ENCODE results near the gene USE1.

- TF ChIP-seq CTCF (IDR thresholded peaks at IDR 0.05; ENCODE audit: insufficient read depth, low read length) (no peak), POLR2AphosphoS5 (IDR thresholded peaks at IDR 0.05; ENCODE audit: low read depth) (no peak), SPI1 (IDR thresholded peaks at IDR 0.05; ENCODE audit: borderline replicate concordance, low read depth) (no peak)
- TF ChIP-seq, protein P1, sequence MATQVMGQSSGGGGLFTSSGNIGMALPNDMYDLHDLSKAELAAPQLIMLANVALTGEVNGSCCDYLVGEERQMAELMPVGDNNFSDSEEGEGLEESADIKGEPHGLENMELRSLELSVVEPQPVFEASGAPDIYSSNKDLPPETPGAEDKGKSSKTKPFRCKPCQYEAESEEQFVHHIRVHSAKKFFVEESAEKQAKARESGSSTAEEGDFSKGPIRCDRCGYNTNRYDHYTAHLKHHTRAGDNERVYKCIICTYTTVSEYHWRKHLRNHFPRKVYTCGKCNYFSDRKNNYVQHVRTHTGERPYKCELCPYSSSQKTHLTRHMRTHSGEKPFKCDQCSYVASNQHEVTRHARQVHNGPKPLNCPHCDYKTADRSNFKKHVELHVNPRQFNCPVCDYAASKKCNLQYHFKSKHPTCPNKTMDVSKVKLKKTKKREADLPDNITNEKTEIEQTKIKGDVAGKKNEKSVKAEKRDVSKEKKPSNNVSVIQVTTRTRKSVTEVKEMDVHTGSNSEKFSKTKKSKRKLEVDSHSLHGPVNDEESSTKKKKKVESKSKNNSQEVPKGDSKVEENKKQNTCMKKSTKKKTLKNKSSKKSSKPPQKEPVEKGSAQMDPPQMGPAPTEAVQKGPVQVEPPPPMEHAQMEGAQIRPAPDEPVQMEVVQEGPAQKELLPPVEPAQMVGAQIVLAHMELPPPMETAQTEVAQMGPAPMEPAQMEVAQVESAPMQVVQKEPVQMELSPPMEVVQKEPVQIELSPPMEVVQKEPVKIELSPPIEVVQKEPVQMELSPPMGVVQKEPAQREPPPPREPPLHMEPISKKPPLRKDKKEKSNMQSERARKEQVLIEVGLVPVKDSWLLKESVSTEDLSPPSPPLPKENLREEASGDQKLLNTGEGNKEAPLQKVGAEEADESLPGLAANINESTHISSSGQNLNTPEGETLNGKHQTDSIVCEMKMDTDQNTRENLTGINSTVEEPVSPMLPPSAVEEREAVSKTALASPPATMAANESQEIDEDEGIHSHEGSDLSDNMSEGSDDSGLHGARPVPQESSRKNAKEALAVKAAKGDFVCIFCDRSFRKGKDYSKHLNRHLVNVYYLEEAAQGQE (IDR thresholded peaks at IDR 0.05; ENCODE audit: insufficient replicate concordance, low read depth): no peak
These were observed 53.6 kb downstream of the USE1 start for GRCh38 chr19:17268754-17269153.
